Measurements from ENCODE around the gene CDC42BPA. TPM values are rescaled to one million over a fixed set of nuclear protein-coding genes. Genes with fewer than 3 reads are reported as not detected.

Gene CDC42BPA
- total RNA-seq, 1 experiment from 2014 or later, result 30.1 TPM

DNA sequence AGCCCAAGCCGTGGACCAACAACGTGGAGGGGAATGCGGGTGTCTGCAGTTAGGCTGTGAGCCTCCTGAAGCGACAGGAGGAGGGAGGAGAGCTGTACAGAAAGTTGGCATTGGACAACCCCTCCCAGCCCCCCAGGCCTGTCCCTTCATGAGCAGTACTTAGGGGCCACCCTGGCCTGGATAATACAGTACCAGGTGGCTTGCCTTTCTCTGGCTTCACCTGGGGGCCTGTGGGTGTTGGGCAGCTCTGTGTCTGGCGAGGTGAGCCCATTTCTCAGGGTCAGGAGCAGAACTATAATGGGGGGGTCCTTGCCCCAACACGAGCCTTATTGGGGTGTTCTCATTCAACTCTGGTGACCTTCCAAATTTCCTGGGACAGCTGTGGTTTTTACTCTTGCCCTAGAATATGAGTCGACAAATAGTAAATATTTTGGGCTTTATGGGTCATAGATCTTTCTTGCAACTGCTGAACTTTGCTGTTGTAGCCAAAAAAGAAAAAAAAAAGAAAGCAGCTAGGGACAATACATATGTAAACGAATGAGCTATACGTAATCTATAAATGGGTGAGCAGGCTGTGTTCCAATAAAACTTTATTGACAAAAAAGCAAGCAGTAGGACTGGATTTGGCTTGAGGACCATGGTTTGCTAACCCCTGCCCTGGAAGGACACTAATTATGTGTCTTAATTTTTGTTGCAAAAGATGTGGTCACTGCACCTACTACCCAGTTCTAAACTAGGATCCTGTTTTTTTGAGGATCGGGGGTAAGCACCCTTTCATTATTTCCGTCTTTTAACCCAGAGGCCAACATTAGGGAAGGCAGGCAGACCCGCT lies 366.8 kb downstream of the CDC42BPA start:
- H4K8ac ChIP-seq (replicated peaks; ENCODE audit: insufficient read length, low read depth, low read length), result no peak overlapping the region

More for the DNA sequence above, 366.8 kb downstream of the CDC42BPA start:
- Mint-ChIP-seq H3K9me3 (peaks cover 8 to 21% of the 10 kb centered on the region in 2 experiments), H3K27me3 (ENCODE audit: low read depth) (peaks cover 2% of the 10 kb centered on the region; the same call in 1 of the 2 replicates), H3K36me3 (ENCODE audit: insufficient read depth in 1 of 3, low read depth in 3 of 3) (peaks cover 4 to 19% (median 15%) of the 10 kb centered on the region in 3 experiments), H3K27ac (0 out of 7 replicates have a peak overlapping the region, but pooled peaks of 1 of the 3 experiments have one; percentile 34), H3K4me1 (peaks cover 18 to 25% of the 10 kb centered on the region in 2 experiments), H3K4me3 (no peak overlapping the region)
- Histone ChIP-seq H3K79me2 (ENCODE audit: insufficient read depth, low read length) (no peaks in the 10 kb centered on the region), H2BK120ac (ENCODE audit: low read depth, low read length, poor library complexity, severe bottlenecking) (no peak overlapping the region), H3K4ac (ENCODE audit: low read depth, low read length) (no peak overlapping the region), H3T11ph (ENCODE audit: low read length) (no peak overlapping the region), H3K4me1 (ENCODE audit: insufficient read depth, low read length) (no peaks in the 10 kb centered on the region; the same call in 1 of the 2 replicates), H4K91ac (ENCODE audit: insufficient read length, low read depth, low read length) (no peak overlapping the region), H3K27ac (ENCODE audit: insufficient read length, low read depth, low read length) (no peak overlapping the region), H4K5ac (ENCODE audit: insufficient read length, low read depth, low read length) (no peak overlapping the region), H3K56ac (ENCODE audit: insufficient read length, low read depth, low read length) (no peak overlapping the region), H4K20me1 (ENCODE audit: control insufficient read depth, insufficient read depth, insufficient read length) (no peaks in the 10 kb centered on the region), H2BK12ac (ENCODE audit: insufficient read length, low read depth, low read length) (no peak overlapping the region), H2BK20ac (ENCODE audit: low read depth, low read length, poor library complexity, severe bottlenecking) (no peak overlapping the region), H3K14ac (ENCODE audit: insufficient read depth, low read length) (no peak overlapping the region), H3K27me3 (ENCODE audit: insufficient read depth, low read length) (no peaks in the 10 kb centered on the region), H2AK5ac (ENCODE audit: insufficient read length, low read length) (no peak overlapping the region), H3K4me2 (ENCODE audit: insufficient read depth, insufficient read length, low read length) (no peak overlapping the region), H2BK5ac (ENCODE audit: insufficient read length, low read length) (no peak overlapping the region), H2BK15ac (ENCODE audit: low read depth, low read length) (no peak overlapping the region), H3K23ac (ENCODE audit: insufficient read length, low read depth, low read length) (no peak overlapping the region), H3K9me3 (ENCODE audit: control insufficient read depth, low read depth, low read length) (no peaks in the 10 kb centered on the region), H3K79me1 (ENCODE audit: insufficient read depth, low read depth, low read length, poor library complexity, severe bottlenecking) (peaks cover 5% of the 10 kb centered on the region), H3K18ac (ENCODE audit: insufficient read length, low read depth, low read length) (no peak overlapping the region), H3K23me2 (ENCODE audit: insufficient read length, low read depth, low read length, poor library complexity, severe bottlenecking) (no peaks in the 10 kb centered on the region), H3K9ac (ENCODE audit: extremely low read depth, insufficient read length, low read length) (no peak overlapping the region), H2AFZ (ENCODE audit: low read length) (no peak overlapping the region)
- no peak for DNase-seq
- no CpG with 5 or more reads among the region's 12 CpGs for WGBS (ENCODE audit: extremely low coverage, insufficient read length, low lambda C conversion rate)
- TF ChIP-seq, protein P1, sequence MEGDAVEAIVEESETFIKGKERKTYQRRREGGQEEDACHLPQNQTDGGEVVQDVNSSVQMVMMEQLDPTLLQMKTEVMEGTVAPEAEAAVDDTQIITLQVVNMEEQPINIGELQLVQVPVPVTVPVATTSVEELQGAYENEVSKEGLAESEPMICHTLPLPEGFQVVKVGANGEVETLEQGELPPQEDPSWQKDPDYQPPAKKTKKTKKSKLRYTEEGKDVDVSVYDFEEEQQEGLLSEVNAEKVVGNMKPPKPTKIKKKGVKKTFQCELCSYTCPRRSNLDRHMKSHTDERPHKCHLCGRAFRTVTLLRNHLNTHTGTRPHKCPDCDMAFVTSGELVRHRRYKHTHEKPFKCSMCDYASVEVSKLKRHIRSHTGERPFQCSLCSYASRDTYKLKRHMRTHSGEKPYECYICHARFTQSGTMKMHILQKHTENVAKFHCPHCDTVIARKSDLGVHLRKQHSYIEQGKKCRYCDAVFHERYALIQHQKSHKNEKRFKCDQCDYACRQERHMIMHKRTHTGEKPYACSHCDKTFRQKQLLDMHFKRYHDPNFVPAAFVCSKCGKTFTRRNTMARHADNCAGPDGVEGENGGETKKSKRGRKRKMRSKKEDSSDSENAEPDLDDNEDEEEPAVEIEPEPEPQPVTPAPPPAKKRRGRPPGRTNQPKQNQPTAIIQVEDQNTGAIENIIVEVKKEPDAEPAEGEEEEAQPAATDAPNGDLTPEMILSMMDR (conservative IDR thresholded peaks at IDR 0.05), result no peak

Measured in H9 (cell line).